ENCODE data around the gene PILRA.
A peak's percentile ranks its signal among the peaks of the same experiment; 100 is the strongest.
"Not testable (repeated sequence)": the region's sequence is repeated elsewhere in the genome, so short reads cannot be mapped to it uniquely, and the experiment has no call there.

PILRA gene

DNA sequence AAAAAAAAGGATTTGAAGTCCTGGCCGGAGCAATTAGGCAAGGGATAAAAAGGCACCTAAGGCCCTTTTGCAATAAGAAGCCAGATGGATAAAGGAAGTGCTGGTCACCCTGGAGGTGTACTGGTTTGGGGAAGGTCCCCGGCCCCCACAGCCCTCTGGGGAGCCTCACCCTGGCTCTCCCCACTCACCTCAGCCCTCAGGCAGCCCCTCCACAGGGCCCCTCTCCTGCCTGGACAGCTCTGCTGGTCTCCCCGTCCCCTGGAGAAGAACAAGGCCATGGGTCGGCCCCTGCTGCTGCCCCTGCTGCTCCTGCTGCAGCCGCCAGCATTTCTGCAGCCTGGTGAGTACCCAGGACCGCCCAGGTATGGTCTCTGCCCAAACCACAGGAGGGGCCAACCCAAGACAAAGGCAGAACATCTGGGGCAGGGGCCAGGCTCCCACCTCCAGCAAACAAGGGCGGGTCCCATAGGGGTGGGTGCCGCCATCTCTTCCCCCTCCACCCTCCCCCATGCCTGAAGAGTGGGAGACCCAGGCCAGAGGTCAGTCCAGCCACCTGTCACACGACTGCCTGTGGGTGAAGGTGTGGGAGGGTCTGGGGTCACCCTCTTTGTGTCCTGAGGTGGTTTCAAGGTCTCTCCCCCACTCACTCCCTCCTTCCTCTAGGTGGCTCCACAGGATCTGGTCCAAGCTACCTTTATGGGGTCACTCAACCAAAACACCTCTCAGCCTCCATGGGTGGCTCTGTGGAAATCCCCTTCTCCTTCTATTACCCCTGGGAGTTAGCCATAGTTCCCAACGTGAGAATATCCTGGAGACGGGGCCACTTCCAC is 15.0 kb upstream of the PILRA start, which contains the start of gene PILRB:
PILRB (plus strand) TSS at position 91 of the 830 bp plus-strand sequence; CDS start at position 277, 186 bp downstream.
- no peak for DNase-seq

- no peak for DNase-seq
Observed at GRCh38 chr7:100358857-100359212, 14.5 kb upstream of the PILRA start.

DNA sequence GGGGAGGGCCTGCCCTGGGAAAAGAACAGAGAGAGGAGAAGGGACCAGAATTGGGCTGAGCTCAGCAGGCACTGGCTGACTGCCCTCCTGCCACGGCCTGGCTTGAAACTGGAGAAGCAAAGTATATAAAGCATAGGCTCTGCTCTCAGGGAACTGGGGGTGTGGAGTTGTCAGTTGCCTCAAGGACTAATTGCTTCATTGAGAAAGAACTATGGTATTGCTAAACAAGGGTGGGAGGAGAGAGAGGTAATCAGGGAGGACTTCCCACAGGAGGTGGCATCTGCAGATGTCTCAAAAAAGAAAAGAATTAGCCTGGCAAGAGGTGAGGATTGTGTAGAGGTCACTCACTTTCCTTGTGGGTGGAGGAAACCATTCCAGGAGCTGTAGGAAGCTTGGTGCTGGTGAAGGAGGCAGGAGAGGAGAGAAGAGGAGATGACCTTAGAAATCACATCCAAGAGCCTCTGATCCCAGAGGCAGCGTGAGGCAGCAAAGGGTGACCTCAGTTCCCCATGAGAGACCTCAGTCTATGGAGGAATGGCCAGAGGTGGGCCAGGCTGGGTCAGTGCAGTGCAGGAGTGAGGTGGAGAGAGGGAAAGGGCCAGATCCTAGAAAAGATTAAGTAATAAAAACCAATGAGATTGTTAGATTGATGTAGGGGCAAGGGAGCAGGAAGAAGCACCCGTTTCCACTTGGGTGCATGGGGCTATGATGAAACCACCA is 13.0 kb upstream of the PILRA start:
- DNase-seq, result no peak

GRCh38 chr7:100363098-100363497 is 10.2 kb upstream of the PILRA start:
- DNase-seq, result no peak

GRCh38 chr7:100363797-100364196 is 9.5 kb upstream of the PILRA start:
- not testable (repeated sequence) for DNase-seq

- no peak for DNase-seq
Observed at GRCh38 chr7:100364480-100364879, 8.8 kb upstream of the PILRA start.

- DNase-seq, result not testable (repeated sequence)
Observed at GRCh38 chr7:100365998-100366367, 7.3 kb upstream of the PILRA start.

DNA sequence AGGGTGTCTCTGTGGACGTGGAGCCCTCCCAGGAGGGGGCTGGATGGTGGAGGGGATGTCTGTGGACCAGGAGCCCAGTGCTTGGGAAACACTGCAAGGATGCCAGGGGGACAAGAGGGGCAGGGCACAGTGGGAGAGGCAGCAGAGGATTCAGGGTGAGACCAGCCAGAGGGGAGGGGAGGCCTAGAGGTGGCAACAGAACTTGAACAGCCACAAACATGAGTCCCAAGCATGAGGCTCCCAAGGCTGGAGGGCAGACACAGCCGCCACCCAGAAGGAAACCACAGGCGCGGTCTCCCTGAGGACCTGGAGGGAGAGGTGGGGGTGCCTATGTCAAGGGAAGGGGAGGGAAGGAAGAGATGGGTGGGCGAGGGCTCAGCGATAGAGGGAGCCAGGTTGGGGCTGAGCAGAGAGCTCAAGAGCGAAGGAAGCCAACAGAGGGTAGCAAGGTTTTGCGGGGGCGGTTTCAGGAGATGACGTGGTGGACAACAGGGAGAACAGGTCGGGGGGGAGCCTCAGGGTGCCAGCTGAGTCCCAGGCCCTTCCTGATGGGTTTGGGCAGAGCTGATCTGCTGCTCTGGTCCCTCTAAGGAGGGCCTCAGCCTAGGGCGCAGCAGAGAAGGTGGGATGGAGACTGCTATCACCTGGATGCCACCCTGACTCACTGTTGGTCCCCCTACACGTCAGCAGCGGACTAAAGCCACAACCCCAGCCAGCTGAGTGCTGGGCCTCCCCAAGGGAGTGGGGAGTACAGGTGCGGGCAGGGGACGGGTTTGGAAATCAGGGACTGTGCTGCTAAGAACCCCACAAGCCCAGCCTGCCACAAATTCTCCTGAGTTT is 6.7 kb upstream of the PILRA start:
- no peak for DNase-seq

DNA sequence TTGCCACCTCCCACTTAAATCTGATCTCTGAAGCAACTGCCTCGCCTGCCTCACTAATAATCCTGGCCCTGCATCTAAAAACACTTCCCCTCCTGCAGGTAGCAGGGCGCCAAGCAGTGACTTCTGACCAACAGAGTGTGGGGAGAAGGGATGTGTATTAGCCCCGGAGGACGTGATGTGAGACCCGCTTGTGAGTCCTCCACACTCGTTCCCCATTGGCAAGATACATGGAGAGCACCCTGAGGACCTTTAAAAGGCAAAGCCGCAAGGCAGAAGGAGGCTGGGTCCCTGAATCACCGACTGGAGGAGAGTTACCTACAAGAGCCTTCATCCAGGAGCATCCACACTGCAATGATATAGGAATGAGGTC is 6.1 kb upstream of the PILRA start:
- no peak for DNase-seq

GRCh38 chr7:100367676-100368613 is 5.3 kb upstream of the PILRA start:
- DNase-seq, result no peak

DNA sequence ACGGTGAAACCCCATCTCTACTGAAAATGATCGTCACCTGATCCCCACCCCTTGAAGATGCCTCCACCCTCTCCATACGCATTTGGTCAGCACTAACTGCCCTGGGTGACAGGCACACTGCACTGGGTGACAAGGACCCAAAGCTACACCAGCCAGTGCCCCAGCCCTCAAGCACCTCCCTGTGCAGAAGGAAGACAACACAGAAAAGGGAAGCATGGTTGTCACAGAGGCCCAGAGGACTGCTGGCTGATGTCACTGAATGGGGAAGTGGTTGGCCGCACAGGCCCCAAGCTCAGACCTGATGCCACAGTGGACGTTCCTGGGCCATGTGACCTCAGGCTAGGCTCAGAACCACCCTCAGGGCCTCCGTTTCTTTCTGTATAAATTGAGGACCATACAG is 4.2 kb upstream of the PILRA start:
- no peak for DNase-seq

GRCh38 chr7:100370303-100370702 is 3.0 kb upstream of the PILRA start:
- peak in 1 of 2 experiments; percentile 42 for DNase-seq

- no peak for DNase-seq
Observed at GRCh38 chr7:100370746-100371145, 2.5 kb upstream of the PILRA start.

GRCh38 chr7:100371561-100372171 is 1.6 kb upstream of the PILRA start:
- no peak for DNase-seq

- DNase-seq, result no peak
Observed at GRCh38 chr7:100372256-100372655, 1.0 kb upstream of the PILRA start.

GRCh38 chr7:100372694-100373093 is 593 bp upstream of the PILRA start:
- no peak for DNase-seq

- peak in 1 of 2 experiments; percentile 52 for DNase-seq
Observed at GRCh38 chr7:100373870-100374598, 747 bp downstream of the PILRA start.

DNA sequence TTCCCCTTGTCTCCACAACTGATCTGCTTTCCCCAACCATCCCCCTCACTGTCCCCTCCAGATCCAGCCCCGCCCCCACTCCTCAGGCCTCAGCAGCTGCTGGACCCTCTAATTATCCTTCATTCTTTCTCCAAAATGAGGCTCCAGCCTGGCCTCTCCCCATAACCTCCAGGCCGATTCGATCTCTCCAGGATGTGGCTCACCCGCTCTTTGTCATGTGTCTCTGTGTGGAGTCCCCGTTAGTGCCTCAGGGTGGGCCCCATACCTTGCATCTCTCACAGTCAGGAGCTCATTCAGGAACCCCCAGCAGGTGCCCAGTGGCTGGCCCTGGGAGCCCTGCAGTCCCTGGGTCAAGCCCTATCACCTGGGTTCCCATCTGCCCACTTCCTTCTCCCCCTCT is 1.3 kb downstream of the PILRA start:
- no peak for DNase-seq

- no peak for DNase-seq
Observed at GRCh38 chr7:100376066-100376465, 2.8 kb downstream of the PILRA start.

GRCh38 chr7:100378114-100378755 is 4.9 kb downstream of the PILRA start:
- no peak for DNase-seq

- DNase-seq, result no peak
Observed at GRCh38 chr7:100380196-100380595, 6.9 kb downstream of the PILRA start.
